Kidney epithelial cell (primary cell): ENCODE results near the gene TRIAP1. TPM values are rescaled to one million over a fixed set of nuclear protein-coding genes. Genes with fewer than 3 reads are reported as not detected.
A peak's percentile ranks its signal among the peaks of the same experiment; 100 is the strongest.

Source experiments
- DNase-seq: peaks from one replicate; pipeline ENCODE4 v3.0.0-alpha.2; 2010; ENCODE audit warnings: low read depth
- H3K27me3 ChIP-seq: 2 replicates; pipeline ENCODE4 v1.6.0; 2011; ENCODE audit warnings: low read length; ENCODE audit not compliant: control insufficient read depth, insufficient read depth
- H3K36me3 ChIP-seq: 2 replicates; pipeline ENCODE4 v1.5.1; 2011; ENCODE audit warnings: low read length; ENCODE audit not compliant: control insufficient read depth, insufficient read depth
- H3K4me3 ChIP-seq: 2 replicates; pipeline ENCODE4 v1.5.1; 2011; ENCODE audit warnings: low read depth, mild to moderate bottlenecking, control low read depth, low read length
- CTCF ChIP-seq: IDR thresholded peaks from 2 replicates; pipeline ENCODE4 v1.5.1; 2011; ENCODE audit warnings: mild to moderate bottlenecking, moderate library complexity, low read length, control low read depth, inconsistent platforms; ENCODE audit not compliant: insufficient read depth, poor library complexity, severe bottlenecking
- total RNA-seq: library from RNA; depleted of rRNA; stranded (reverse); fragments of >200 nt; gene quantifications from 2 replicates; pipeline ENCODE4 v1.2.3, GENCODE V29; 2015

TRIAP1 gene
- total RNA-seq: 43.4 and 57.1 TPM in 2 replicates

- DNase-seq: no peak
- no peaks in the 10 kb centered on the region for H3K36me3 ChIP-seq
- no peaks in the 10 kb centered on the region for H3K27me3 ChIP-seq
- no peak for TF ChIP-seq CTCF
- H3K4me3 ChIP-seq: peak within 1 kb of the TSS; percentile 90
Observed at GRCh38 chr12:120445911-120446843, at the start of gene TRIAP1, which contains the start of gene GATC. TSS of gene TRIAP1 (minus strand) at chr12:120446384. CDS start at chr12:120446372, 12 bp downstream. TSS of gene GATC (plus strand) at chr12:120446444. CDS start at chr12:120446481, 37 bp downstream.

- DNase-seq: no peak
- peaks cover 1% of the 10 kb centered on the region for H3K36me3 ChIP-seq
- H3K27me3 ChIP-seq: no peaks in the 10 kb centered on the region
- peak overlapping the region; percentile 81 for H3K4me3 ChIP-seq
- no peak for TF ChIP-seq CTCF
Observed at GRCh38 chr12:120495186-120495730, 49.1 kb upstream of the TRIAP1 start.

GRCh38 chr12:120490833-120491512, 44.8 kb upstream of the TRIAP1 start:
- no peak for TF ChIP-seq CTCF
- no peaks in the 10 kb centered on the region for H3K27me3 ChIP-seq
- H3K4me3 ChIP-seq: no peak overlapping the region
- H3K36me3 ChIP-seq: peaks cover 1% of the 10 kb centered on the region
- no peak for DNase-seq

- Histone ChIP-seq H3K27me3 (no peaks in the 10 kb centered on the region), H3K36me3 (peaks cover 1% of the 10 kb centered on the region), H3K4me3 (no peak overlapping the region)
- TF ChIP-seq CTCF: no peak
- no peak for DNase-seq
Observed at GRCh38 chr12:120490325-120490724, 44.1 kb upstream of the TRIAP1 start.

GRCh38 chr12:120489018-120489417, 42.8 kb upstream of the TRIAP1 start:
- no peaks in the 10 kb centered on the region for H3K27me3 ChIP-seq
- DNase-seq: no peak
- peaks cover 1% of the 10 kb centered on the region for H3K36me3 ChIP-seq
- no peak for TF ChIP-seq CTCF
- H3K4me3 ChIP-seq: no peak overlapping the region
